A673 (cell line): ENCODE results near the gene PNRC1. TPM values are rescaled to one million over a fixed set of nuclear protein-coding genes. Genes with fewer than 3 reads are reported as not detected.

Source experiments
- BruUV-seq: library from RNA; stranded (reverse); fragments of 400-500 nt; replicated peaks from 2 replicates; lab custom pipeline; 2021; lab: Mats Ljungman, UMichigan
- CTCF ChIA-PET: fragments of 300-600 bp; sonication (Branson Sonifier 250); formaldehyde crosslinking; loops from one replicate; lab custom pipeline; 2022; ENCODE audit warnings: antibody characterized with exemption; lab: Charles Lee
- POLR2A ChIA-PET: fragments of 300-600 bp; sonication (Branson Sonifier 250); formaldehyde crosslinking; loops from one replicate; lab custom pipeline; 2022; ENCODE audit warnings: antibody characterized with exemption; ENCODE audit not compliant: low non-redundant PET; lab: Charles Lee
- DNase-seq: peaks from one replicate; pipeline ENCODE4 v3.0.0-alpha.2; 2015; ENCODE audit warnings: low spot score
- H3K27ac ChIP-seq: fragments of 200-600 bp; sonication (generic); 2 replicates; pipeline ENCODE4 v1.5.1; 2016; ENCODE audit warnings: mixed run types, low read depth, mild to moderate bottlenecking, mixed read lengths, antibody characterized with exemption, low read length; ENCODE audit not compliant: poor library complexity, severe bottlenecking
- H3K27me3 ChIP-seq: fragments of 200-600 bp; sonication (generic); replicated peaks from 2 replicates; pipeline ENCODE4 v1.6.1; 2017; ENCODE audit warnings: mixed run types, low read depth, mild to moderate bottlenecking, mixed read lengths, antibody characterized with exemption, low read length; ENCODE audit not compliant: insufficient read depth, poor library complexity
- H3K36me3 ChIP-seq: fragments of 200-600 bp; sonication (generic); 2 replicates; pipeline ENCODE4 v1.6.1; 2016; ENCODE audit warnings: mixed run types, mild to moderate bottlenecking, mixed read lengths, antibody characterized with exemption, low read length; ENCODE audit not compliant: insufficient read depth, poor library complexity, severe bottlenecking
- H3K4me1 ChIP-seq: fragments of 200-600 bp; sonication (generic); 2 replicates; pipeline ENCODE4 v1.6.1; 2017; ENCODE audit warnings: mixed run types, mild to moderate bottlenecking, mixed read lengths, antibody characterized with exemption, low read length; ENCODE audit not compliant: insufficient read depth, poor library complexity, severe bottlenecking
- H3K4me3 ChIP-seq: fragments of 200-600 bp; sonication (generic); 2 replicates; pipeline ENCODE4 v1.5.1; 2016; ENCODE audit warnings: low read depth, mixed run types, mild to moderate bottlenecking, mixed read lengths, low read length; ENCODE audit not compliant: poor library complexity, severe bottlenecking
- H3K9me3 ChIP-seq: fragments of 200-600 bp; sonication (generic); 2 replicates; pipeline ENCODE4 v1.6.1; 2016; ENCODE audit warnings: mixed run types, low read depth, mild to moderate bottlenecking, mixed read lengths, antibody characterized with exemption, low read length; ENCODE audit not compliant: poor library complexity, severe bottlenecking
- EZH2 ChIP-seq: fragments of 200-600 bp; sonication (generic); IDR thresholded peaks from 2 replicates; pipeline ENCODE4 v1.6.1; 2017; ENCODE audit warnings: borderline replicate concordance, low read depth, mild to moderate bottlenecking, mixed read lengths, antibody characterized with exemption, low read length; ENCODE audit not compliant: poor library complexity, severe bottlenecking
- intact Hi-C: fragments of 100-400 bp; cut with micrococcal nuclease; formaldehyde crosslinking; loops from one replicate; pipeline ENCODE4 v1.10.0; 2022; ENCODE audit not compliant: unreplicated experiment
- total RNA-seq: library from RNA; stranded (reverse); gene quantifications from 2 replicates; pipeline ENCODE4 v1.2.3, GENCODE V29; 2021
- TF ChIP-seq, protein P1 (sequence below): fragments of 300-800, 200-600 bp; sonication (generic); conservative IDR thresholded peaks from 2 replicates; pipeline ENCODE4 v1.5.1; 2017; ENCODE audit warnings: low read depth, mild to moderate bottlenecking, antibody characterized with exemption, low read length, moderate library complexity, mixed read lengths

Gene PNRC1
- total RNA-seq, 1 experiment from 2014 or later, result 26.4 TPM

DNA sequence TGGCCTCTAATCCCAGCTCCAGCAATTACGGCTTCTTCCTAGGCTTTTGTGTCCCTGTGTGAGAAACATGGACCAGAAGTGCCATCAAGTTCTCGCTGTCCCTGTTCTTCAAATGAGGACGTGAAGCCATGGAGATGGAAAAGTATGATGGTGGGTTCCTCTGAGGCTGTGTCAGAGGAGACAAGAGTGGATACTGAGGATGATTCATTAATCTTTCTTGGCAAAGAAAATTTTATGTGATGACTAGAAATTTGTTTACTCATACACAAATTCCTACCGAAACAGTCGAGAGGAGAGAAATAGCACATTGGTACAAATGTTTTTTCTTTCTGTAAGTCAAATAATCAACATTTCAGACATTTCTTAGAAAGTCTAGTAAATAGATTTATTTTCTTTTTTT is 35.0 kb upstream of the PNRC1 start:
- POLR2A ChIA-PET, result no interaction called here
- Histone ChIP-seq H3K27ac (no peak overlapping the region), H3K9me3 (no peaks in the 10 kb centered on the region), H3K36me3 (no peaks in the 10 kb centered on the region), H3K4me3 (no peak overlapping the region), H3K27me3 (no peaks in the 10 kb centered on the region), H3K4me1 (no peaks in the 10 kb centered on the region)
- intact Hi-C loops, result no loop called here
- DNase-seq, result no peak
- no TSS peak for BruUV-seq
- CTCF ChIA-PET, result no interaction called here
- no peak for TF ChIP-seq EZH2
- TF ChIP-seq, protein P1, sequence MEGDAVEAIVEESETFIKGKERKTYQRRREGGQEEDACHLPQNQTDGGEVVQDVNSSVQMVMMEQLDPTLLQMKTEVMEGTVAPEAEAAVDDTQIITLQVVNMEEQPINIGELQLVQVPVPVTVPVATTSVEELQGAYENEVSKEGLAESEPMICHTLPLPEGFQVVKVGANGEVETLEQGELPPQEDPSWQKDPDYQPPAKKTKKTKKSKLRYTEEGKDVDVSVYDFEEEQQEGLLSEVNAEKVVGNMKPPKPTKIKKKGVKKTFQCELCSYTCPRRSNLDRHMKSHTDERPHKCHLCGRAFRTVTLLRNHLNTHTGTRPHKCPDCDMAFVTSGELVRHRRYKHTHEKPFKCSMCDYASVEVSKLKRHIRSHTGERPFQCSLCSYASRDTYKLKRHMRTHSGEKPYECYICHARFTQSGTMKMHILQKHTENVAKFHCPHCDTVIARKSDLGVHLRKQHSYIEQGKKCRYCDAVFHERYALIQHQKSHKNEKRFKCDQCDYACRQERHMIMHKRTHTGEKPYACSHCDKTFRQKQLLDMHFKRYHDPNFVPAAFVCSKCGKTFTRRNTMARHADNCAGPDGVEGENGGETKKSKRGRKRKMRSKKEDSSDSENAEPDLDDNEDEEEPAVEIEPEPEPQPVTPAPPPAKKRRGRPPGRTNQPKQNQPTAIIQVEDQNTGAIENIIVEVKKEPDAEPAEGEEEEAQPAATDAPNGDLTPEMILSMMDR, result no peak

DNA sequence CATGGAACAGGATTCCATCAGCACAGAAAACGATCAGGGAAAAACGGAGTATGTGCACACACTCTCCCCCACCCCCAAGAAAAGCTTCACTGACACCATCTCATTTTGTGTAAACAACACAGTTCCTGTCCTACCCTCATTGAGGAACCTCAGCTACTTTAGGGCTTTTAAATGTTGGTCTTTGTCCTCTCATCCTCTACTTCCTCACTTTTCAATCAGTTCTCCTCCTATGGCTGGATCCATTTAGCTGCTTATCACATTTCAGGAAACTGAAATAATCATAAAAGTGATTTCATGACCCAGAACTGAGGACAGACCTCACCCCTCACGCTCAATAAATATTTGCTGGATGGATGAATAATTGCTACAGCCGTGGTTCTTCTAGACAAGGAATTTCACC is 33.1 kb upstream of the PNRC1 start:
- intact Hi-C loops, result no loop called here

DNA sequence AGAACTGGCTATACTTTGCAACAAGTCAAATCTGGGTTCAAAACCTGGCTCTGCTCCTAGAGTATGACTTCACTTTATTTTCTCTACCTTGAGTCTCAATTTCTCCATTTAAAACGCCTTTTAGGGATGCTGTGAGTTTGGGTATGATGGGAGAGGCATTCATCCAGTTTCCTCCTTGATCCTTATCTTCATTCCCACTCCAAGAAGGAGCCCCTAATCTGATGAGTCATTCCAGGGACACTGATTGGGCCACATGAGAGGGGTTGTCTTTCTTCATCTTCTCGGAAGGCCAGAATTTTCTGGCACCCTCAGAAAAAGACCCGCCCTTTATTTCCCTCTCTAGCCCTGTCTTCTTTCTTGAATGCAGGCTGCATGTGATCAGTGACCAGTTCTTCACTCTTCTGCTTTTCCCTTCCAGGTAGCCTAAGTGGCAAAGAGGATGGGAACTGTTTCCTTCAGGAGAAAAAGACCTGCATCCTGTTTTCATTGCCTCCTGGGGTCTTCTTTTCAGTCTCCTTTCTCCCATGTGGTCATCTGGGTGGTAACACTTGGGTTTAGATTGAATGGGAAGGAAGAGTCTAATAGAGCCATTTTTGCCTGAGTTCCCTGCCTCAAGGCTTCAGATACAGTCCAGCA is 32.1 kb upstream of the PNRC1 start:
- no TSS peak for BruUV-seq
- H3K9me3 ChIP-seq, result no peaks in the 10 kb centered on the region
- CTCF ChIA-PET, result no interaction called here
- intact Hi-C loops, result no loop called here
- no peaks in the 10 kb centered on the region for H3K36me3 ChIP-seq
- no peaks in the 10 kb centered on the region for H3K4me1 ChIP-seq
- peak; percentile 22 for DNase-seq
- H3K27me3 ChIP-seq, result no peaks in the 10 kb centered on the region
- no peak for TF ChIP-seq EZH2
- H3K4me3 ChIP-seq, result no peak overlapping the region
- H3K27ac ChIP-seq, result no peak overlapping the region
- POLR2A ChIA-PET, result no interaction called here

More for the DNA sequence above, 33.1 kb upstream of the PNRC1 start:
- no peak for TF ChIP-seq EZH2
- TF ChIP-seq, protein P1, result no peak
- Histone ChIP-seq H3K4me1 (no peaks in the 10 kb centered on the region), H3K4me3 (no peak overlapping the region), H3K27ac (no peak overlapping the region), H3K27me3 (no peaks in the 10 kb centered on the region), H3K36me3 (no peaks in the 10 kb centered on the region), H3K9me3 (no peaks in the 10 kb centered on the region)
- POLR2A ChIA-PET, result interaction anchor here (0.5 kb wide), 1 partner anchor 33 kb away, joined by 3 read pairs; the partner anchor contains the start of gene PNRC1
- CTCF ChIA-PET, result no interaction called here
- no TSS peak for BruUV-seq
- DNase-seq, result no peak

DNA sequence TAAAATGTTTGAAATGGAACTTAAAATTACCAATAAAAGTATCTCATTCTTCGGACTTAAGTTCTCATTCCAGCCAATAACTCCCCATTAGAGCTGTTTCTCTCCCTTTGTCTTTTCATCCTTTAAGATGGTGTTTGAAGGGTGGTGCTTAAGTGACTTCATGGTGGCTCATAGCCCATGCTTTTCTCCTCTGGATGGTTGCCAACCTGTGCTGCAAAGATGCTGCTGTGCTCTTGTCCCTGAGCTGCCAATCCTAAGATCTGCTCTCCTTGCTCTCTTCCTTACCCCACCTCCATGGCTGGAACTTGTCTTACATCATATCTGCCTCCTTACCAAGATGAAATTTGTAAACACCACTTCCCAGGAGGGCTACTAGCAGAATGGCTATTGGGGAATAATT is 31.6 kb upstream of the PNRC1 start:
- no peaks in the 10 kb centered on the region for H3K36me3 ChIP-seq
- no peaks in the 10 kb centered on the region for H3K27me3 ChIP-seq
- BruUV-seq, result no TSS peak
- no peak overlapping the region for H3K27ac ChIP-seq
- TF ChIP-seq EZH2, result no peak
- TF ChIP-seq, protein P1, result no peak
- POLR2A ChIA-PET, result no interaction called here
- H3K4me3 ChIP-seq, result no peak overlapping the region
- H3K4me1 ChIP-seq, result no peaks in the 10 kb centered on the region
- CTCF ChIA-PET, result no interaction called here
- no peaks in the 10 kb centered on the region for H3K9me3 ChIP-seq
- intact Hi-C loops, result no loop called here
- peak; percentile 36 for DNase-seq
